ENCODE data around the gene TMSB15C.

TMSB15C gene

DNA sequence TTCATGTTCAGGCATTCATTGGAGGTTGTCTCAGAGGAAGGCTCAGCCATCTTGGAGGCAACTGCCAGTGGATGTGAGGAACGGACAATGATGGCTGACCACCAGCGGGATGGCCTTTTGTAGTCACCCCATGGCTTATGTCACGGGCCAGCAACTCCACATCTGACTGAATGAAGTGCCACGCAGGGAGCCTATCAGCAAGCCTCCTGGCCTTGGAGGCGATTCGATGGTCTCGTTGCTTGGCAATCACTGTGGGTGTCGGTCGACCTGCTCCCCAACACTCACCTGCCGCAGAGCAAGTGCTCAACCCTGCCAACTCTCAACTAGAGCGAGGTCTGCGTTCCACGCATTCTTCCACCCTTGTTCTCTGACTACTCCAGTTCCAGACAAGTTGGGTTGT is 28.9 kb downstream of the TMSB15C start:
- no peak for DNase-seq (ENCODE audit: low read depth in 1 of 2, low spot score in 1 of 2)

DNA sequence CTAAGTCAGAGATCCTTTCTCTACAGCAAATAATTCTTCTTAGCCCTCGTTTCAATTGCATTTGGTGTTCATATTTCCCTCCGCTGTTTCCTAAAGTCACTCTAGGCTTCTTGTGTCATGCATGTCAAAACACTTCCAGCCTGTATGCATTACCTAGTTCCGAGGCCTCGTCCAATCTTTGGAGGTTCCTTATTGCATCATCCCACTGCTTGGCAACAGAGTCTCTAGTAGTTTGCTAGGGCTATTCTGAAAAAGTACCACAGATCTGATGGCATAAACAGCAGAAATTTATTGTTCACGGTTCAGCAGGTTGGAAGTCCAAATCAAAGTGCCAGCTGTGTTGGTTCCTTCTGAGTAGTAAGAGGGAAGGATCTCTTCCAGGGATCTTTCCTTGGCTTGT is 30.4 kb downstream of the TMSB15C start:
- no peak for DNase-seq (ENCODE audit: low read depth in 1 of 2, low spot score in 1 of 2)

DNA sequence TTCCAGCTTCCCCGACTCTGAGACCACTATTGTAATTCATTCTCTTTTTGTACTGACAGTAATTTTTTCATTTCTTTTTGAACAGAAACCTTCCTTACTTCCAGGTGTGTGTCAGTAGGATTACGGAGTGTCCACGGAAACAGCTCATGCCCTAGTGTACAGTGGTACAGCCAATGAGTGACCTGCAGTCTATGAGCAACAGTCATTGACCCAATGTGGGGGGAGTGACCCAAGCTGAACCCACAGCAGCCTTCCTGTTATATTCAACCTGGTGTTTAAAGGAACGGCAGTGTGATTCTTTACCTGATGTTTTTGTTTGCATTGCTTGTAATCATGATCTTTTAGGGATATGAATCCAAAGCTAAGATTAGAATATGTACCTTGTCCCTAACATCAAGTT is 35.0 kb downstream of the TMSB15C start:
- DNase-seq (ENCODE audit: low read depth in 1 of 2, low spot score in 1 of 2) = no peak

DNA sequence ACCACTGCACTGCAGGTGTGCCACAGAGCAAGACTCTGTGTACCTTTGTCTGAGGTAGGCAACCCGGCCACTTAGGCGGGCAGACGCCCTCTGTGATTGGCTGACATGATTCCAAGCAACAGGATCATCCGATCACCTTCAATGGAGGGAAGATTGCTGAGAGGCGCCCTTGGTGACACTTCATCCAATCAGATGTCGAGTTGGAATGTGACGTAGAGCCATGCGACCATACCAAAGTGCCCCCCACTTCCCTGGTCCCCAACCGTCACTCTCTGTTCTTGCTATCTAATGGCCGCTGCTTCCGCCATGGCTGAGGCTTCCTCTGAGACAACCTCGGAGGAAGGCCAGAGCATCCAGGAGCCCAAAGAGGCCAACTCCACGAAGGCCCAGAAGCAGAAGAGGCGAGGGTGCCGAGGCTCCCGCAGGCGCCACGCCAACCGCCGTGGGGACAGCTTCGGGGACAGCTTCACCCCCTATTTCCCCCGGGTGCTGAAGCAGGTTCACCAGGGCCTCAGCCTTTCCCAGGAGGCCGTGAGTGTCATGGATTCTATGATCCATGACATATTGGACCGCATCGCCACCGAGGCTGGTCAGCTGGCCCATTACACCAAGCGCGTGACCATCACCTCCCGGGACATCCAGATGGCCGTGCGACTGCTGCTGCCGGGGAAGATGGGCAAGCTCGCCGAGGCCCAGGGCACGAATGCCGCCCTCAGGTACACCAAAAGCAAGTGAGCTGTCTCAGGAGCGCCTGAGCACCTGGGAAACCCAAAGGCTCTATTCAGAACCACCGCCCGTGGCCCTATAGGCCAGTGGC is 36.1 kb downstream of the TMSB15C start, which contains the start of gene H2BW2:
Gene H2BW2, plus strand, starts transcription at position 268 of the 817 bp plus-strand sequence. Its CDS starts 39 bp downstream, at position 307.
- DNase-seq (ENCODE audit: low read depth in 1 of 2, low spot score in 1 of 2) = no peak

All from stimulated activated CD4-positive, alpha-beta T cell treated with anti-CD3 and anti-CD28 coated beads, Interleukin-15, amount 100 ng/mL, for 1 hour (primary cell).